ENCODE results near the gene FAM222A. TPM values are rescaled to one million over a fixed set of nuclear protein-coding genes. Genes with fewer than 3 reads are reported as not detected.

FAM222A gene
- polyA plus RNA-seq, 4 donors, result 7.0 to 9.3 (median 8.5) TPM

DNA sequence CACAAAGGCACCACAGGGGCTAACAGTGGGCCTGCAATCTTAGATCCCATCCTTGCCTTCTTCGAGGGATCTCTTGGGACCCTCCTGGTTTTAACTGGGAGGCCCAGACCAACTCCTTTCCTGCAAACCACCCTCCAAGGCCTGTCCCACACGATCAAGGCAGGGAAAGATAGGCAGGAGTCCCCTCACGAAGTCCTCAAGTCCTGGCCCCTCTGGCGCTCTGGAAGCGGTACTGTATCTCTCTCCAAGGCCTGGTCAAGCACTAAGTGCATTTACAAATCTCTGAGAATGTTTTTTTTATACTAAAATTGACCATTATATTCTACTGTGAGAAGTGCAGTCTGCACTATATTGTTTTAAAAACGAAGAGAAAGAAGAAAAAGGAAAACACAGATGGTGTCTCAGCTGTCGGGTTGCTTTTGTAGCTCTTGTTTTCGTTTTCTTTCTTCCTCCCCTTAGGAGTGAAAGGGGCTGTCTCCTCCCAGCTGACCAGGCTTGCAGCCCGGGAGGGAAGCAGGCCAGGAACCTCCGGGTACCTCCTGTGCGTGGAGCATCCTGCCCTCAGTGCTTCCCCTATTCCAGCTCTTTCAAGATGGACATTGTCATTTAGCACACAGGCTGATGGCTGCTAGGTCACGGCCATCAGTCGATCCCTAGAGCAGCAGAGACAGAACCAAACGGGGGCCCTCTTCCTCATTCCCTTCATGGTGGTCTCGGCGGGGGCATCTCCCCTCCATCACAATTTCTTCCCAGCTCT lies 56.7 kb downstream of the FAM222A start:
- no peak for DNase-seq (ENCODE audit: low read depth in 4 of 4, low spot score in 3 of 4)

DNA sequence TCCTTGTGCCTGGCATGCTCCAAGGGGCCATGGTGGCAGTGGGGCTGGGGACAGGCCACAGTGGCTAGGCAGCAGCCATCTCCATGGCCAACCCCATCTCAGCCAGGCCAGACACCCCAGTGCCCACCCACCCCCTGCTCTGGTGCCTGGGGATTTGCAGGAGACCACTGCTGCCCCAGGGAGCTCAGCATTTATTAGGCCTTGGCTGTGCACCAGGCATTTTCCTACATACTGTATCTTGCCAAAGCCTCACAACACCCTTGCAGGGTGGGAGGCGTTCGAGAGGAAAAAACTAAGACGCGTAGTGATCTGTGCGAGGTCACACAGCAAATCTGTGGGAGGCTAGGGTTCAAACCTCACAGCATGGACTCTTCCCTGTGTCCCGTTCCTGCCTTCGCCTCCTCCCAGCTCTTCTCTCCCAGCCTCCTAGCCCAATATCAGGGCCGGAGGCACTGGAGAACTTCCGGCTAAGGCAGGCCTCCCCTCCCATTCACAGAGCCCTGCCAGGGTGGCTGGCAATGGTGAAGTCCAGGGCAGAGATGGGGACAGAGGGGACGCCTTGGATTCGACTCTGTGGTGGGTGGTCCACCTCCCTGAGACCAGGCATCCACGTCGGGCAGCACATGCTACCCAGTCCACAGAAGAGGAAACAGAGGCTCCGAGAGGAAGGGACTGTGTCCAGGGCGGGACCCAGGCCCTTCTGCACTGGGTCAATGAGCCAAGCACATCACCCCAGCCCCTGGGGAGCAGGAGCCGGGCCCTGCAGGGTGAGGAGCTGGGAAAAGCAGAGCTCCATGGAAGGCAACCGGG lies 57.4 kb downstream of the FAM222A start:
- DNase-seq (ENCODE audit: low read depth in 4 of 4, low spot score in 3 of 4), result no peak

DNA sequence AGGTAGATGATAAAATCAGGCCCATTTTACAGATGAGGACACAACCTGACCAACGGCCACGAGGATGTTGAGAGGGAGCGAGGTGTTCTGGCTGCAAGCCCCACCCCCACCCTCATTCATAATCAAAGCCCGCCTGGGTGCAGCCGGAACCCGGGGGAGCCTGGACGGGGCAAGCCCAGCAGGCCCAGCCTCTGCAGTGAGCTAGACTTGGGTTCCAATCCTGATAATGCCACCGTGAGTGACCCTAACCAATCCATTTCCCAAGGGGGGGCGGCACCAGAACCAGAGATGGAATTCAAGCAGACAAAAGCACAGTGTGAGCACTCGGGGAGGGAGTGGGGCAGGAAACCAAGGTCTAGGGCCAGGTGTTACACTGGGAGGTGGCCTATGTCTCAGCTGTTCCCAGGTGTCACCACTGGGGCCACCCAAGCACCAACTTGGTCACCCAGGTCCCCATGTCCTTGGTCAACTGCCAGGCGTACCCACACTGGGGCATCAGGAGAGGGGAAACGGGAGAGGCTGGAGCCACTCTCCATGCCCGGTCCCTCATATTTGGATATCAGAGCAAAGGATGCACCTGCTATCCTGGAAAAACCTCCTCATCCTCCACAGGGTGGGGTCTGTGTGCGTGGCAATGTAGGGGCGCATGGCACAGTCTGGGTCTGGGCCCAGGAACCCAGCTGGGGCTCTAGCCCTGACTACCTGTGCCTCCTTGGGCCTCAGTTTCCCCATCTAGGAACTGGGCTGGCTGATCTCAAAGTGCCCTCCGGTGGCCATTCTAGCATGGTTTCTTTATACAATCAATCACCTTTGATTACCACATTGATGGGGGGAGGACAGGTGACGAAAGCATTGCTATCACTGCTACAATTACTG lies 58.4 kb downstream of the FAM222A start:
- no peak for DNase-seq (ENCODE audit: low read depth in 4 of 4, low spot score in 3 of 4)

DNA sequence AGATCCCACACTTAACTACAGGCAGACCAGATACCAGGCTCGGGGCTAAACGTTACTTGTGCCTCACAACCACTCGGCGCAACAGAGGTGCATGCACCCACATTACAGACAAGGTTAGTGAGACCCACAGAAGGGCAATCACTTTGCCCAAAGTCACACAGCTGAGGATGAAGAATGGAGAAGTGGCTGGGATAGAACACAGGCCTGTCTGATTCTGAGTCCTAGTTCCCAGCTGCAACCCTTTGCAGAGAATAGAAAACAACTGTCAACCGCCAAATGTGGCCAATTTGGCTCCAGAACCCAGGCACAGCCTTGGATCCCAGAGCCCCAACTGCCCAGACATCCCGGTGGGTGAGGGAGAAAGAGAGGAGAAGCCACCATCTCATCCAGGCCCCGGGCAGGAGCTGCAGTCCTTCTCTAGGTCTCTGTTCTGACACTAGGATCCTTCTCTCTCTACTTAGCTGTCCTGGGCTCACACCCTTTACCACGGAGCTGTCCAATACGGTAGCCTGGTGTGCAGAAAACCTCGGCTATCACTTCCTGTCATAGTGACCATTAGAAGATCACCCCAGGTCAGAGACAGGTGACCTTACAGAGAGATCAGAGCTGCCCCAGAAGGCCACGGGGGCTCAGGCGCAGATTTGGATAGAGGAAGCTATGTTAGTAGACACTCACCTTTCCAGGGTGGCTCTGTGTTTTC lies 59.1 kb downstream of the FAM222A start:
- no peak for DNase-seq (ENCODE audit: low read depth in 4 of 4, low spot score in 3 of 4)

DNA sequence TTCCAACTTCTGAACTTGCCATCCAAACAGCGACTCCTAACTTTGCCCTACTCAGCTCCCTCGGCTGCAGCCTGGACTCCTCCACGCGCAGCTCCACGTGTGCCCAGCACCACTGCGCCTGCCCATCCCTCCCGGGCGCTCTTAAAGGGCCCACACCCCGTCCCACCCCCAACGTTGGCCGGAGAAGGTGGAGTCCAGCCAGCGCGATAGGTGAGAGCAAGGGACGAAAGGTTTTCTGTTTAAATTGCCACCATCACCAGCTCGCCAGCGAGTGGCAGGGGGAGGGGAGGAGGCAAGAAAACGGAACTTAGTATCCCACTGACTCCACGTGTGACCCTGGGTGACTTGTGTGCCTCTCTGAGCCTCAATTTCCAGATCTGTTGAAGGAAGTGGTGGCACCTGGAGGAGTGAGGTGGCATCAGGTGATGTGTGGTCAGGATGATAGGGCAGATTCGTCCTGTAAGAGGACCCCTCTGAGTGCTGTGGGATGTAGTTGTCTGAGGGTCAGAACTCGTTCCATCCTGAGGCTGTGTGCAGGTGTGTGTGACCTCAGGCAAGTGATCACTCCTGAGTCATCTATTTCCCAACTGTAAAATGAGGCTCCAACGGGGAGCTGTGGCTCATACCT lies 59.9 kb downstream of the FAM222A start:
- no peak for DNase-seq (ENCODE audit: low read depth in 4 of 4, low spot score in 3 of 4)

DNA sequence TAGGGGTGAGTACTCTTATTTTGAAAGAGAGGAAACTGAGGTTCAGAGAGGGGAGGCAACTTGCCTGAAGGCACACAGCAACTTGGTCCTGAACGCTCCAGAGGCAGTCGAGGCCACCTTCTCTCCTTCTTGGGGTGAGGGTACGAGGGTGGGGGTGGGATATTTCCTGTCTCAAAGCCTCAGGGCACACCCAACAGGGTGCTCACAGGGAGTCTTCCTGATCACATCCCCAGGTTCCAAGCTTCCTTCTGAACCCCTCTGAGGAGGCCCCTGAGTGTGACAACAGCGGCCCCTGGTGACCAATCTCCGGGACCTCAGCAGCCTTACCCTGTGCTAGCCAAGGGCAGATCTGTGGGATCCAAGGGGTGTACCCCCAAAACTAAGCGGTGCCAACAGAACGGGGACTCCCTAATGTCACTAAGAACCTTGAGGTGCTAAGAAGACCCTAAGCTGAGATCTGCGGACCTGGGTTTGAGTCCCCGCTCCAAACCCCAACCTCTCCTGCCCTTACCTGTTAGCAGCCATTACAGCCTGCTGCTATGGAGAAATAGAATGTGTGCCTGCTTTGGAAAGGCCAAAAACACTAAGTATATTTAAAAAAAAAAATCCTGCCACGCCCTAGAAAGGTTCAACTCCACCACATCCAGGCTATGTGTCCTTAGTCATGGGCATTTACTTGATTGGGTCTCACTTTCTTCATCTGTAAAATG lies 61.7 kb downstream of the FAM222A start:
- peak; percentile 40 to 61 (median 52) for DNase-seq (ENCODE audit: low read depth in 4 of 4, low spot score in 3 of 4)

DNA sequence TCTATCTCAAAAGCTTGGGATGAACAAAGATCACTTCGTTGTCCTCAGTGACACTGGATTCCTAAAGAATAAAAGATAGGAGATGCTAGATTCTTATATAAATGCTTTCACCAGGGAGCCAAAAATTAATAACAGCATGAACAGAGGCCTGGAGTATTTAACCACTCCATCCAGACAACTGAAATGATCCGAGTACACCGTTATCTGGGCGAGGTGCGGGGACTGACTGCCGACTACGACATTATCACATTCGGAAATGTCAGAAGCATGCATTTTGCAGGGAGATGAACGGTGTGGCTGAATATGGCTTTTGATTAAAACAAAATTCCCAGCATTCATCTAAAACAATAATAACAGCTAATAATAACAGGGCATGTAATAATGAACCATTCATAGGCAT lies 63.0 kb downstream of the FAM222A start:
- no peak for DNase-seq (ENCODE audit: low read depth in 4 of 4, low spot score in 3 of 4)

DNA sequence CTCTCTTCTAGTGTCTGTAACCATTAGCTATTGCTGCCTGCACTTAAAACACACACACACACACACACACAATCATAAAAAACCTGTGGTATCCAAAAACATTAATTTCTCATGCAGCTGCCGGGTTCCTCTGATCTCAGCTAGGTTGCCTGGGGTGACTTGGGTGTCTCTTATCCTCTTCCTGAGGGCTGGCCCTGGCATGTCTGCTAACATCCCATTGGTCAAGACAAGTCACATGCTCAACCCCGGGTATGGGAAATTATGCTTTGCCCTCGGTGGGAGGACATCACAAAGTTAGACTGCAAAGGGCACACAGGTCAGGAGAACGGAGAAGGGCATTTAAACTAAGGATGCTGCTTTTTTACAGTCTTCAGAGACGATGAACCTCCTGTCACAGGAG lies 63.9 kb downstream of the FAM222A start:
- DNase-seq (ENCODE audit: low read depth in 4 of 4, low spot score in 3 of 4), result no peak

DNA sequence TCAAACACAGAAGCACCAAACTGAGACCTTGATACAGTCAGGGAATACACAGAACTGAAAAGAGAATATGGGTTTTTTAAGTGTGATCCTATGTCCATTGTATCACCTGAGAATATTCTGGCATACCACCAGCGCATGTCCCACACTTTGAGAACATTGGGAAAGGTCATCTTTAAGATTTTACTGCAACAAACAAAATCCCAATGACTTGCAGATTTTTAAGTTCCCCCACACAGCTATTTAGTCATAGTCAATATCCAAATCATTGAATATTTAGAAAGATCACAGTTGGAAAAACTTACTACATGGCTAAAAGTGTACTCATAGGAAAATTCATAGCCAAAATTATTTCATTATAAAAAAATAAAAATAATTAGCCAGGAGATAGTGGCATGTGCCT lies 65.1 kb downstream of the FAM222A start:
- no peak for DNase-seq (ENCODE audit: low read depth in 4 of 4, low spot score in 3 of 4)

DNA sequence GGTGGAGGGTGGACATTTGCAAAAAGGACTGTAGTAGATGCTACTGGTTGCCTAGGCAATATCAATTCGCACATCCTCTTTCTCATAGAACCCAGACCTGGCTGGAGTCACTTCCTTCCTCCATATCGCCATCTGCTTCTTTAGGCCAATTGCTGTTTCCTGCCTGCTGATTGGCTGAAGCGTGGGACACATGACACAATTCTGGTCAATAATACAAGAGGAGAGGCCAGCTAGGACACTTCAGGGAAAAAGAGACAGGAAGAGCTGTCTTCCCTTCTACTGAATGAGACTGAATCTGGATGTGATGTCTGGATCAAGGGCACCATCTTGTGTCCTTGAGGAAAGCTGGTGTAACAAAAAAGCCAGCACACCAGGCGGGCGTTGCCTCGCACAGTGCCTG lies 65.8 kb downstream of the FAM222A start:
- DNase-seq (ENCODE audit: low read depth in 4 of 4, low spot score in 3 of 4), result no peak

DNA sequence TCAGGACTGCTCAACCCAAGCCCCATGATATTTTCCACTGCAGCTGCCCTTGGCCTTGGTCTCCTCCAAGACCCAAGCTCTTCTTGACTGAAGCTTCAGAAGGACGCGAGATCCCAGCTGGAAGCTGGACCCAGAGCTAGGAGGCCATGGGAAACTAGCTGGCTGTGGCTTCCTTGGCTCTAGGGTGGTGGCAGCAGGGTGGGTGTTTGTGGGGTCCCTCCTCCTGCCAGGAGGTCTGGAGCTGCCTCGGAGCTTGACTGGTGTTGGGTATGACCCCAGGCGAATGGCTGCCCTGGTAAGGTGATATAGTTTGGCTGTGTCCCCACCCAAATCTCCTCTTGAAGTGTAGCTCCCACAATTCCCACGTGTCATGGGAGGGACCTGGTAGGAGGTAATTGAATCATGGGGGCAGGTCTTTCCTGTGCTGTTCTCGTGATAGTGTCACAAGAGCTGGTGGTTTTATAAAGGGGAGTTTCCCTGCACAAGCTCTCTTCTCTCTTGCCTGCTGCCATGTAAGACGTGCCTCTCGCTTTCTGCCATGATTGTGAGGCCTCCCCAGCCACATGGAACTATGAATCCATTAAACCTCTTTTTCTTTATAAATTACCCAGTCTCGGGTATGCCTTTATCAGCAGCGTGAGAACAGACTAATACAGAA lies 68.2 kb downstream of the FAM222A start:
- DNase-seq (ENCODE audit: low read depth in 4 of 4, low spot score in 3 of 4), result no peak

DNA sequence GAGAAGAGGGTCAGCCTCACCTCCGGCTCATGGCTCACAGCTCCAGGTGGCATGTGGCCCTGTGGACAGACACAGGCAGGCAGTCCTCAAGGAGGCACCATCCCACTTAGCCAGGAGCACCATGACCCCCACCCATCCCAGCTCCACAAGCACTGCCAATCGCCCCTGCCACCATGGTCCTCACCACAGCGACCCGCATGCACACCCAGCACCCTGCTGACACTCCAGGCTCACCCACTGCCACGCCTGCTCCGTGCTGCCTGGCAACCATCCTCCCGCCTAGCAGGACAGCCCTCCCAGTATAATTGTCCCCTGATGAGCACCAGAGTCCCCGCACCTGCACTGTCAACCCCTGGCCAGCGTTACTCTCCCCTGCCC lies 68.7 kb downstream of the FAM222A start:
- no peak for DNase-seq (ENCODE audit: low read depth in 4 of 4, low spot score in 3 of 4)

DNA sequence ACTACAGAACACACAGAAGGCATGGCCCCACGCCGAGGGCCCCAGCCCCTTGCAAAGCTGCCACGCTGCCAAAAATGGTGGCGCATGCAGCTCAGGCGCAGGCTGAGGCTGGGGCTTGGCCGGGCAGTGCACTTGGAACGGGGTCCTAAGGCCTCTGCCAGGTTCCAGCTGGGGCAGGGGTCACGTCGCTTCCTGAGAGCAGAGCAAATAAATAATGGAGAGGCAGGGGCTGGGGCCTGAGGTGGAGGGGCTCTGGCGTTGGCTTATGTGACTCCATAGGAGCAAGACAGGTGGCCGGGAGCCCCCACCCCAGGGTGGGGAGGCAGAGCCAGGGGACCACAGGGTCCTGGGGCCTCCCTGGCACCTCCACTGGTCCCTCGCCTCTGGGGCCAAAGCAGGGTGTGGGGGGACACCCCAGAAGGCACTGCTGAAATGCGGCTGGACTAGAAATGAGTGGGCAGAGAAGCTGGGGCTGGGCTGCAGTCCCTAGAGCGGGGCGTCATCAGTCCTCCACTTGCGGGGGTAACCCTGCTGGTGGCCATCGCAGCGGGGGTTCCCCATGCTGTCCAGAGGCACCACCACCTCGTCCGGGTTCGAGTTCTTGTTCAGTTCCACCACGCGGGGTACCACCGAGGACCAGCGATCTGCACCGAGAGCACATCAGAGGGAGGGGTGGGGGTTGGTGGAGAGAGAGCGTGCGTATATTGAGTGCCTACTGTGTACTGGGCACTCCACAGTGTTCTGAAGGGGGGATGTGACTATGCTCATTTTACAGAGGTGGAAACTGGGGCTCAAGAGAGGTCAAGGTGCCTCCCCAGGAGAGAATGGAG lies 69.7 kb downstream of the FAM222A start:
- no peak for DNase-seq (ENCODE audit: low read depth in 4 of 4, low spot score in 3 of 4)

DNA sequence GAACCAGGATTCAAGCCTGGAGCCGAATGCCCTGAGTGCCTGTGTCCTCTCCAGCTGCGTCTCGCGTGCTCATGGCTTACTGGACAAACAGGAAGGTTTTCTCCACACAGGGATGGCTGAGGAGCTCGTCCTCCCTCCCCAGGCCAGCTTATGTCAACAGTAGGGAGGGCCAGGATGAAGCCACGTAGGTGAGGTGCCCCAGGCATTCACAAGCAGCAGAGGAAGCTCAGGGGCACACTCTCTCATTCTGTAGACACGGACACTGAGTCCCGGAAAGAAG lies 70.3 kb downstream of the FAM222A start:
- no peak for DNase-seq (ENCODE audit: low read depth in 4 of 4, low spot score in 3 of 4)

DNA sequence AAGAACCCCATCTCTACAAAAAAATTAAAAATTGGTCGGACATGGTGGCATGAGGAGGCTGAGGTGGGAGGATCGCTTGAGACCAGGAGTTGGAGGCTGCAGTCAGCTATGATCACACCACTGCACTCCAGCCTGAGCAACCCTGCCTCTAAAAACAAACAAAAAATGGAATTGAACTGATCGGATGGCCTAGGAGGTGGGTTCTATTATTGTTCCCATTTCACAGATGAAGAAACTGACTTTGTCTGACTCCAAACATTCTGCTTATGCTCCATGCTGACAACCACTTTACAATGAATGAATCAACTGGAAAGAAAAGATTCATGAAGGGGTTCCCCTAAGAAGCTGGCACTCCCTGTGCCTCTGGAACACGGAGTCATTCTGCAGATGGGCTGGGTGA lies 72.2 kb downstream of the FAM222A start:
- no peak for DNase-seq (ENCODE audit: low read depth in 4 of 4, low spot score in 3 of 4)

DNA sequence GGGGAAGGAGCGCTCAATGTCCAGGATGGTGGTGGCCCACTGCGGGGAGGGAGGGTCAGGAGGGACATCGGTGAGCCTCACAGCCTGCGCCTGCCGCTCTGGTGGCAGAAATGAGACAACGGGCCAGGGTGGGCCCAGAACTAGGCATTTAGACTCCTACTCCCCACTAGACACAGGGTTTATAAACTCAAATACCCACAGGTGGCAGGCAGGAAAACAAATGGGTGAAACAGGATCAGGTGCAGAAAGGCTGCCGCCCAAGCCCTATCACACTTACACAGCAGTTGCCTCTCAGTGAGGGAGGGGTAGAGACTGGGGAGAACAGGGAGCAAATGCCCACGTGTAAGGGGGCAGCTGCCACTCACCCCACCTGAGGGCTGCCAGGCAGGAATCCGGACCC lies 73.2 kb downstream of the FAM222A start:
- DNase-seq (ENCODE audit: low read depth in 4 of 4, low spot score in 3 of 4), result no peak

DNA sequence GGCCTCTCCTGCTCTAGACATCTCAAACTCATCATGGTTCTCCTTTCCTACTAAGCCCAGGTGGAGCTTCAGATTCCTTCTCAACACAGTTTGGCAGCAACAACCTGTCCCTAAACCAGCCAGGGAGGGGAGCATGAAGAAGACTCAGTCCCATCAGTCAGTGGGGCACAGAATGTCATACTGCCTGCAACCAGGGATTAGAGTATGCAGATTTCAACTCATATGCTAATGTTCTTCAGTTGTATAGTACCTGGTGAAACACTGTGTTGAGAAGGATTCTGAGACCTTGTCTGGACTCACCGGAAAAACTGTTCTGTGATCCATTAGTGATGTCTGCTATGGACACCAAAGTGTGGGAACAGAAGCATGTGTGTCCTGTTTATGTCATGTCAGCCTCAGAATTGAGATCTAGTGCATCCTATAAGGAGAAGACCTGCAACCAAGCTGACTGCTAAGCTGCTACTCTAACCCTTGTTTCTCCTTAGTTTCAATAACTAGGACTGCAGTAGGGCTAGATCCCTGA lies 76.0 kb downstream of the FAM222A start:
- DNase-seq (ENCODE audit: low read depth in 4 of 4, low spot score in 3 of 4), result no peak

DNA sequence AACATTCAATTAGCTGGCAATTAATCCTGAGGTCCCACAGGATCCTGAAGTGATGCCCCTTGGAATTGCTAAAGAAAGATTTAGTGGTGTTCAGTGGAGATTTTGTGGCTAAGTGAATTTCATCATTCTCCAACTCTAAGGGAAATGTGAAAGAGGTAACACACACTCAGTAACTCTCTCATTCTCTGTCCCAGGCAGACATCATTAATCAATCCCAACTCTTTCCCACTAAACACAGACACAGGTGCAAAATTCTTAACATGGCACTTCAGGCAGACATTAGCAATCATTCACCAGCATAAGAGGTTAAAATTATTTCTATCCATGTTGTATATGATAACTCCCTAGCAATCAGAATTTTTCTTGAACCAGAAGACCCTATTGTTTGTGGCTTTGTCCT lies 79.4 kb downstream of the FAM222A start:
- no peak for DNase-seq (ENCODE audit: low read depth in 4 of 4, low spot score in 3 of 4)
